ENCODE results near the gene LATS1.

The LATS1 gene

DNA sequence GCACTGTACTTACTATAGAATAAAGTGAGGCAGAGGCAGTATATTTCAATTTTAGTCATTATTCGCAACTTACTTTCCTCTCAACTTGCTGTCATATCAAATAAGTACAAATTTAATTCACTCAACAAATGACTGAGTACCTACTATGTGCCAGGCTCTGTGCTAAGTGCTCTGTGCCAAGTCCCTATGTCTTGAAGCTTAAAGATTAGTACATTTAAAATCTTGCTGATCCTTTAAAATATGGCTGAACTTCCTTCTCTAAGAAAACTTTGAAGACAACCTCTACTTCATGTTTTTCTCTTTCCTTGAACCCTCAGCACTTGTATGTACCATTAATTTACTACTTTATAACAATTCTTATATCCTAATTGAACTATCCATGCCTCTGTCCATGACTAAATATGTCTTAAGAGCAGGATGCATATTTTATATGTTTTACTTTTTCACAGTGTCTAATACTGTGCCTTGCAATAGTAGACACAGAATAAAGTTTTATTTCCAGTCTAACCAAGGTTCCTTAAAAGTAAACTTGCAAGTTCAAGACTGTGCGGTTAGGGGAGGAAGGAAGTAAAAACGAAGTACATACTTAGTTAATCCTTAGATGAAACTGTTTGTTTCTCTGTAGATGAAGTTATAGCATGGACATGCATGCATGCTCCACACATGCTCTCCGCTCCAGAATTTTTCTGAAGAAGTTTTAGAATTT is 10.0 kb upstream of the LATS1 start:
- Histone ChIP-seq H3K79me2 (no peaks in the 10 kb centered on the region), H2AFZ (no peak overlapping the region), H3K9me3 (ENCODE audit: control insufficient read depth, low read length) (no peaks in the 10 kb centered on the region), H3K27ac (no peak overlapping the region), H3K4me1 (no peaks in the 10 kb centered on the region), H3K9ac (no peak overlapping the region), H3K36me3 (ENCODE audit: control insufficient read depth, insufficient read depth, low read length) (no peaks in the 10 kb centered on the region), H3K4me3 (ENCODE audit: low read depth, low read length) (no peak overlapping the region), H3K4me2 (ENCODE audit: low read length) (no peak overlapping the region), H3K27me3 (ENCODE audit: control insufficient read depth, insufficient read depth, low read length) (no peaks in the 10 kb centered on the region)
- TF ChIP-seq, protein P1, sequence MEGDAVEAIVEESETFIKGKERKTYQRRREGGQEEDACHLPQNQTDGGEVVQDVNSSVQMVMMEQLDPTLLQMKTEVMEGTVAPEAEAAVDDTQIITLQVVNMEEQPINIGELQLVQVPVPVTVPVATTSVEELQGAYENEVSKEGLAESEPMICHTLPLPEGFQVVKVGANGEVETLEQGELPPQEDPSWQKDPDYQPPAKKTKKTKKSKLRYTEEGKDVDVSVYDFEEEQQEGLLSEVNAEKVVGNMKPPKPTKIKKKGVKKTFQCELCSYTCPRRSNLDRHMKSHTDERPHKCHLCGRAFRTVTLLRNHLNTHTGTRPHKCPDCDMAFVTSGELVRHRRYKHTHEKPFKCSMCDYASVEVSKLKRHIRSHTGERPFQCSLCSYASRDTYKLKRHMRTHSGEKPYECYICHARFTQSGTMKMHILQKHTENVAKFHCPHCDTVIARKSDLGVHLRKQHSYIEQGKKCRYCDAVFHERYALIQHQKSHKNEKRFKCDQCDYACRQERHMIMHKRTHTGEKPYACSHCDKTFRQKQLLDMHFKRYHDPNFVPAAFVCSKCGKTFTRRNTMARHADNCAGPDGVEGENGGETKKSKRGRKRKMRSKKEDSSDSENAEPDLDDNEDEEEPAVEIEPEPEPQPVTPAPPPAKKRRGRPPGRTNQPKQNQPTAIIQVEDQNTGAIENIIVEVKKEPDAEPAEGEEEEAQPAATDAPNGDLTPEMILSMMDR (IDR thresholded peaks at IDR 0.05): no peak

DNA sequence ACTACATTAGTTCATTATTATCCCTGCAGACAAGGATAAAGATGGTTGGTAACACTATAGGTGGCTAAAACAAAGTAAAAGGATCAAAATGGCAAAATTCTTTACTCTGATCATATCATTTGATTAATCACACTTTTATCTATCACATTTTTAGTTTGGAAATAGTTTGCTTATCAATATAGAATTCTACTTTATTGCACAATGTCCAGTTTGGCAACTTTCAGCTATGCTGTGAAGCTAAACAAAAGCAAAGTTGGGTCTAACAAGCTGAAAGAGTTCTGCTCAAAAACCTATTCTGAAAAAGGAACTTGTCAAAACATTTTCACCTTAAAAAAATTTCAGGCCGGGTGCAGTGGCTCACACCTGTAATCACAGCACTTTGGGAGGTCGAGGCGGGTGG is 7.9 kb upstream of the LATS1 start:
- H3K9me3 ChIP-seq (ENCODE audit: control insufficient read depth, low read length): no peaks in the 10 kb centered on the region
- no peaks in the 10 kb centered on the region for H3K4me1 ChIP-seq
- TF ChIP-seq, protein P1 (IDR thresholded peaks at IDR 0.05): no peak
- H3K9ac ChIP-seq: no peak overlapping the region
- H3K4me3 ChIP-seq (ENCODE audit: low read depth, low read length): no peak overlapping the region
- no peak overlapping the region for H3K4me2 ChIP-seq (ENCODE audit: low read length)
- no peak overlapping the region for H3K27ac ChIP-seq
- no peaks in the 10 kb centered on the region for H3K27me3 ChIP-seq (ENCODE audit: control insufficient read depth, insufficient read depth, low read length)
- H3K36me3 ChIP-seq (ENCODE audit: control insufficient read depth, insufficient read depth, low read length): no peaks in the 10 kb centered on the region
- H3K79me2 ChIP-seq: no peaks in the 10 kb centered on the region
- H2AFZ ChIP-seq: no peak overlapping the region

DNA sequence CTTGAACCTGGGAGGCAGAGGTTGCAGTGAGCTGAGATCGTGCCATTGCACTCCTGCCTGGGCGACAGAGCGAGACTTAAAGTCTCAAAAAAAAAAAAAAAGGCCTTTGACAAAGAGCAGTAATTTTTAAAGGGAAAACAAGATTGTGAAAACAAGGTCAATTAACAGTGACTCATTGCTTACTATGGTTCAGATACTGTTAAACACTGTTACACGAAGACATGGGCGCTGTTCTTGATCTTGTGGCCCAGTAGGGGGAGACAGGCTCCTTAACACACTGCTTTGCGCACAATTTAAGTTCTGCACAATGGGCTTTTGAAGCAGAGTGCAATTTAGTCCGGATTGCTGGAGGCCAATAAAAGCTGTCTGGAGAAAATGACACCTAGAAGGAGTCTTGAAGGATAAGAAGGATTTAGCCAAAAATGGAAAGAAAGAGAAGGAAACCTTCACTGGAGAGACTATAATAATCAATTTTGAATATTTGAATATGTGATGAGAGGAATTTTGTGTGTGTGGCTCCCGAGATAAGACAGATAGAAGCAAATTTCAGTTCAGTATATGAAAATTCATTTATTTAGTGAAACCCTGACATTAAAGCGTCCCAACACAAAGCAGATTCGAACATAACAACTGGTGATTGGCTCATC is 6.0 kb upstream of the LATS1 start:
- TF ChIP-seq, protein P1 (IDR thresholded peaks at IDR 0.05): peak; percentile 53
- Histone ChIP-seq H3K4me1 (no peaks in the 10 kb centered on the region), H3K4me2 (ENCODE audit: low read length) (no peak overlapping the region), H3K27ac (no peak overlapping the region), H2AFZ (no peak overlapping the region), H3K27me3 (ENCODE audit: control insufficient read depth, insufficient read depth, low read length) (no peaks in the 10 kb centered on the region), H3K4me3 (ENCODE audit: low read depth, low read length) (no peak overlapping the region), H3K9ac (no peak overlapping the region), H3K36me3 (ENCODE audit: control insufficient read depth, insufficient read depth, low read length) (no peaks in the 10 kb centered on the region), H3K79me2 (no peaks in the 10 kb centered on the region), H3K9me3 (ENCODE audit: control insufficient read depth, low read length) (no peaks in the 10 kb centered on the region)

DNA sequence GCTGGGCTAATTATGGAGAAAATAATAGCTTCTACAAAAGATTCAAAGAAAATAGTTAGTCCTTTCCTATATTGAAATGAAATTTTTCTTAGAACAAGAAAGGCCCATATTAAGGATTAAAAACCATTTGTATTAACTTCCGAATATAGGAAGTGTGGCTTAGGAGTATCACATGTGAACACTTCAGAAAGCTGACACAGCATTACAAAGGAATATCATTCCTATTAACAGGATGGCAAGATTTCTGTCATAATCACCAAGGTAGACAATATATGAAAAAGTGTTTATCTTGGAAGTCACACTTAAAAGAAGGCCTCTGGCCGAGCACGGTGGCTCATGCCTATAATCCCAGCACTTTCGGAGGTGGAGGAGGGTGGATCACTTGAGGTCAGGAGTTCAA is 5.4 kb upstream of the LATS1 start:
- no peaks in the 10 kb centered on the region for H3K27me3 ChIP-seq (ENCODE audit: control insufficient read depth, insufficient read depth, low read length)
- no peak overlapping the region for H3K27ac ChIP-seq
- TF ChIP-seq, protein P1 (IDR thresholded peaks at IDR 0.05): no peak
- H3K9ac ChIP-seq: no peak overlapping the region
- no peak overlapping the region for H2AFZ ChIP-seq
- no peak overlapping the region for H3K4me2 ChIP-seq (ENCODE audit: low read length)
- H3K79me2 ChIP-seq: no peaks in the 10 kb centered on the region
- H3K4me3 ChIP-seq (ENCODE audit: low read depth, low read length): no peak overlapping the region
- H3K36me3 ChIP-seq (ENCODE audit: control insufficient read depth, insufficient read depth, low read length): no peaks in the 10 kb centered on the region
- H3K9me3 ChIP-seq (ENCODE audit: control insufficient read depth, low read length): no peaks in the 10 kb centered on the region
- no peaks in the 10 kb centered on the region for H3K4me1 ChIP-seq

DNA sequence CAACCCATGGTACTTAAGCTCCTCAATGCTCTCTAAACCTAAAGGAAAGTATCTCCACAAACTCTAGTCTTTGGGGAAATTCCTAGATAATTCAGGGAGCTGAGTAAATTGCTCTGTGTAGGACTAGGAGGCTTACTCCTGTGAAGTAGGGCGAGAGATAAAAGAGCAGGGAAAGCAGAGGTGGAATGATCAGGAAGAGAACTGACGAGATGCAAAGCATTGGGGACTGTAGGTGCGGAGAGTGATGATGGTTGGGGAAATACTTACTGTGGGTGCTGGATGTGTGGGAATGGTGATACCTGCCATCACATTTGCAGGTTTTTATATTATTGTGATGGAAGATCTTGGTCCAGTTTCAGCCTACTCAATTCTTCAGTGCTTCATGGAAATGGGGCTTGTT is 1.6 kb upstream of the LATS1 start:
- Histone ChIP-seq H3K9ac (no peak overlapping the region), H3K9me3 (ENCODE audit: control insufficient read depth, low read length) (no peaks in the 10 kb centered on the region), H3K4me2 (ENCODE audit: low read length) (no peak overlapping the region), H3K4me3 (ENCODE audit: low read depth, low read length) (no peak overlapping the region), H2AFZ (peak overlapping the region; percentile 7), H3K79me2 (peaks cover 9% of the 10 kb centered on the region), H3K4me1 (no peaks in the 10 kb centered on the region), H3K27me3 (ENCODE audit: control insufficient read depth, insufficient read depth, low read length) (no peaks in the 10 kb centered on the region), H3K36me3 (ENCODE audit: control insufficient read depth, insufficient read depth, low read length) (no peaks in the 10 kb centered on the region), H3K27ac (no peak overlapping the region)
- TF ChIP-seq, protein P1 (IDR thresholded peaks at IDR 0.05): no peak

All from parathyroid adenoma (tissue), 2 donors.